ENCODE measurements around the gene MCC.

MCC gene

GRCh38 chr5:113240951-113241726 is 247.1 kb downstream of the MCC start:
- DNase-seq = no peak

DNA sequence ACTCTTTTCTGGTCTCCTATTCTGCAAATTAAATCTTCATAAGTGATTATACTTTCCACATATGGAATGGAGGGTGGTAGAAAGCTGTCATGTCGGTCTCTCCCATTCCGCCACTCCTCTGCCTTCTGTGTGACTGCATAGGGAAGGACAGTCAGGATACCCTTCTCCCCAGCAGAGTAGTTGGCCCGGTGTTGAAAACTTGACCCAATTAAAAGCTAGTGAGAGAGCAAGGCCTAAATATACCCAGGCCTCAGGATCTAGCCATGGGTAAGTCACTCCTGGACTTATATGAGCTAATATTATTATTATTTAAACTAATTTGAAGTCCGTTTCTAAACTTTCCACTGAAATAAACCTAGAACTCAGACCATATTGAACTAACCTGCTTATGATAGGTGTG is 248.2 kb downstream of the MCC start:
- DNase-seq = no peak

DNA sequence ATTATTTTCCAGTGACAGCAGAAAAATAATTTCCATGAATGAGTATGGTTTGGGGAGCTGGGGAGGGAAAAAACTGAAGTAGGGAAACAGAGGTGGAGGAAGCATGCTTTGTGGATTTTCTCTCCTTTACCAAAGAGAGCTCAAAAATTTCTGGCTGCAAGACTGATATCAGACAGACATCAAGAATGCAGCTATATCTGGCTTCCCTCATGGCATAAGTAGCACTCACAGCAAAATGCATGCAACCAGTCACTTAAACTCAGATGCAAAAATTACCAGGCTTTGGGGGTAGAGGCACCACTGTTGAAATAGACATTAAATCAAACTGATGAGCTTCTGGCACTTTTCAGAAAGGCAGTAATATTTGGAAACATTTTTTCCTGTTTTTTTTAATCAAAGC is 250.4 kb downstream of the MCC start:
- no peak for DNase-seq

DNA sequence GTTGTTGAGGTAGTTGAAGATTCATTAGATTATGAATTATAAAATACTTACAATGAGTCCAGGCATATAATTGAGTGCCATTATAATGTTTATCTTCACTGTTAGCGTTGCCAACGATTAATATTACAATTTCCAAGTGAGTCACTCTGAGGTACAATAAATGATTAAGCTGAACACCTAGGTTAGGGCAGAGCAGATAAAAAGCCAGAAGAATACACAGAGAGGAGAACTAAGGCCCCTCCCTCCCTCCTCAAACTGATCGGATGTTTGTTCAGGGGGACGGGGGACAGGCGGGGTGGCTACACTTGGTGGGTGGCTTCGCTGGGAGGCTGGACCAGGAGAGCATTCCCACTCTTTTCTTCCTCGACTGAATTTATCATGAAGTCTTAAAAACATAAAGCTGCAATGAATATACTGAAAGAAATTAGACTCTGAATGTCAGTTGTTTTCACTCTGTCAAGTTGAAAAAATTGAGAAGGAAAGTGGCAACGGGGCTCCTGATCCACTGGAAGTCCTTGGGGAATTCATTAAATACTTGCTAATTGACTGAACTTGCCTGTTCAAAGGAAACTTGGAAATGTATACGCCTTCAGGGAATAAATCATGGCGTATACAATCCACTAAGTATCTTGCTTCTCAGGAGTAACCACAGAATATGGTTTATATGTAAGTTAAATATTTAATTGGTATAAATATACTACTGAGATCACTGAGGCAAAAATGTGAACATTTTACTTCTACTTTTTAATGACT is 251.5 kb downstream of the MCC start:
- DNase-seq = no peak

GRCh38 chr5:113235884-113236283 is 252.4 kb downstream of the MCC start:
- DNase-seq = no peak

- no peak for DNase-seq
Measured at GRCh38 chr5:113234546-113234945, 253.7 kb downstream of the MCC start.

DNA sequence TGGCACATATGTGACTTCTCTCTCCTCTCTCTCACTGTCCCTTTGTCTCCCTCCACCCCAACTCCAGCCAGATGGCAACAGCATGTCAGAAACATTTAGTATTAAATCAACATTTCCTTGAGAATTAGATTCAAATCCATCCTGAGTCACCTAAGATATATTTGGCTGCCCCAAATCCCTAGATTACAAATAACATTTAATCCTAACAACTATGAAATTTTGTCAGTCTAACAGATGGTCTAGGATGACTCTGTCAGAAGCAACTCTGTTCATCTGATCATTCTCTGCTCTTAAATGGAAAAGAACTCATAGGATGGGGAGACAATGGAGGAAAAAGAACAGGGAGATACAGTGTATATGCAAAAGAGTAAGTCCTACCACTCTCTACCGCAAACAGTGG is 254.6 kb downstream of the MCC start:
- no peak for DNase-seq

DNA sequence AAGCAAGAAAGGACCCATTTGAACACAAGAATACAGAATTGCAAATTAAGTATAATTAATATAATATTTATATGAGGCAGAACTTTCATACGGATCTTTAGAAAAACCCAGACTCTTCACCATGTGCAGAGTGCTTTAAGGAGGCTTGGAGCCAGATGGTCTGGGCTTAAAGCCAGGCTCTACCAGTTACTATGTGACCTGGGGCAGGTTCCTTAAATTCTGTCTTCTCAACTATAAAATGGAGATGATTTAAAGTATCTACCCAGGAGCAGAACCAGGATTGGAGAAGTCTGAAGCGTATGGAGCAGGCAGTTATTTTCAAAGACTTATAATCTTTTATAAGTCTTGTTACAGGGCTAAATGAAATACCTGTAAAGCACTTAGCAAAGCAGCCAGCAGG is 255.6 kb downstream of the MCC start:
- no peak for DNase-seq

GRCh38 chr5:113232221-113232620 is 256.0 kb downstream of the MCC start:
- no peak for DNase-seq

- no peak for DNase-seq
Measured at GRCh38 chr5:113231653-113232000, 256.6 kb downstream of the MCC start.

- no peak for DNase-seq
Measured at GRCh38 chr5:113230711-113231652, 257.3 kb downstream of the MCC start.

DNA sequence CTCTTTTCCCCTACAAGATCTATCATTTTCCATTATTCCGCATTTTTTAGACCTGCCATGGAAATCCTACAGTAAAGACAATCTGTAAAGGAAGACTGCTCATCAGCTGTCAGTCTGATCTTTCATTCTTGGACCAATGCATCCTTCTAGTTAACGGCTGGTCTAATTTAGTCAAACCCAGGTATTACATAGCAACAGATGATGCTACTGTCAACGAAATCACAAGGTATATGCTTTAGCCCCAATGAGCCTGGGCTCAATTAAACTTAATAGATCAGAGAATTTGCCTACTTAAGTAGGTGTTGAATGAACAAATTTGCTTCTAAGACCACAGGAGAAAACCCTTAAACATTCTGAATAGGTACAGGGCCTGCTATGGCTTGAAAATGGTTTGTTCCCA is 260.5 kb downstream of the MCC start:
- DNase-seq = no peak

GRCh38 chr5:113226116-113226736 is 262.0 kb downstream of the MCC start:
- no peak for DNase-seq

GRCh38 chr5:113225259-113225658 is 263.0 kb downstream of the MCC start:
- no peak for DNase-seq

- DNase-seq = no peak
Measured at GRCh38 chr5:113224605-113225065, 263.6 kb downstream of the MCC start.

DNA sequence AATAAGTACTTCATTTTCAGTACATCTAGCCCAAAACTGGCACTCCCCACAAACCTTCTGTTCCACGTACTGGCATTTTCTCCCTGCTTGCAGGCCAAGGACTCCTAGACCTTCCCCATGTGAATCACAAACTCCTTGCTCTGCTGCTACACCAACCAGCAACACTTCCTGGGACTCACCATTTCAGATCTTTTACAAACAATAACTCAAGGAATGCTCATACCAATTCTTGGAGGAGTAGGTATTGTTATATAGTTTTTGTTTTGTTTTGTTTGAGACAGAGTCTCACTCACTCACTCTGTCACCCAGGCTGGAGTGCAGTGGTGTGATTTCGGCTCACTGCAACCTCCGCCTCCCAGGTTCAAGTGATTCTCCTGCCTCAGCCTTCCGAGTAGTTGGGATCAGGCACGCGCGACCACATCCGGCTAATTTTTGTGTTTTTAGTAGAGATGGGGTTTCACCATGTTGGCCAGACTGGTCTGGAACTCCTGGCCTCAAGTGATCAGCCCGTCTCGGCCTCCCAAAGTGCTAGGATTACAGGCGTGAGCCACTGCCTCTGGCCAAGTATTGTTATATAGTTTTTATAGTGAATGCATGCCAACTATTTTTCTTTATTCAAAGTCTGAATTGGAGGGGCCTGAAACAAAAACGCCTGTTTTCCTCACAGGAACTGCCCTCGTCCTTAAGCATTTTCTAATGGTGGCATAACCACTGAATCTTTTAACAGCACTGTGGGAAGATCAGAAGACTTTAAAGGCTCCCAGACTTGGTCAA is 264.2 kb downstream of the MCC start:
- no peak for DNase-seq

DNA sequence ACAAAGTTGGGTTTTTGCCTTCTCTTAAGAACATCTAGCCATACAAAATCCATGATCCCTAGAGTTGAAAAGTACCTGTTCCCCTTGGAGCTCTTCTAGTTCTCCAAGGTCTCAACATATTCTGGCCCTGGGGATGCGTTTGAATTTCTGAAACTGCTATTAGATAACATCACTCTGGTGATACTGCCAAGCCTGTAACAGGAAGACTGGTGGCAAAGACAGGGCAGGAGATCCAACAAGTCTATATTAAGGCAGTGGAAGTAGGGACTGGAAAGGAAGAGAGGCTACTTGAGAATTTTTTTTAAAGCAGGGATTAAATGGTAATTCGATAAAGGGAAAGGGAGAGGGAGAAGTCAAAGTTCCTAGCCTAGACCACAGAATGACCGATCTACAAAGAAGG is 264.9 kb downstream of the MCC start:
- no peak for DNase-seq

DNA sequence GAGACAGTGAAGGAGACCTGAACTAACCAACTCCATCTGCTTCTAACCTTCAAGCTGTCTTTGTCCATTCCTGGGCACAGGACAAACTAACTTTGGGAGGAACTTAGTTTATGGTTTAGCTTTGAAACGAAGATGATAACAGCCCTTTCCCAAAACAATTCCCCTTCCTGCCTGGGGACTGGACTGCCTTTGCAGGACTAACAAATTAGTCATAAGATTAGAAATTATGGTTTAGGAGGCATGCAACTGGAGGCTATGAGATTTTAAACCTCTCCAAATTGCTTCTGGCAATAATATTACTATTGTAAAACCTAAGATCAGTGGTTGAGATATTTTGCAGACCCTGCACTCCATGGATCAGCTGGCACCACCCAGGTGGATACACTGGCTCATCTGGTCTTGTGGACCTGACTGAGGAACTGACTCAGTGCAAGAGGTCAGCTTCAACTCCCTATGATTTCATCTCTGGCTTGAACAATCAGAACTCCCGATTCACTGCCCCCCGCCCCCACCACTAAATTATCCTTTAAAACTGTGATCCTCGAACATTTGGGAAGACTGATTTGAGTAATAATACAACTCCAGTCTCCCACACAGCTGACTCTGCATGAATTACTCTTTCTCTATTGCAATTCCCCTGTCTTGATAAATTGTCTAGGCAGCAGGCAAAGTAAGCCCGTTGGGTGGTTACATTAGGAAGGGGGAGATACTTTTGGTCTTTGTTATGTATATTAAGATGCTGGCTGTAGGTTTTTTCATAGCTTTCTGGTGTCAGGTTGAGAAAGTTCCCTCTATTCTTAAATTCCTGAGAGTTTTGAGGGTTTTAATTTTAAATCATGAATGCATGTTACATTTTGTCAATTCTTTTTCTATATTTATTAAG is 266.7 kb downstream of the MCC start:
- no peak for DNase-seq

- DNase-seq = no peak
Measured at GRCh38 chr5:113219695-113220094, 268.6 kb downstream of the MCC start.

GRCh38 chr5:113218906-113219517 is 269.2 kb downstream of the MCC start:
- no peak for DNase-seq

DNA sequence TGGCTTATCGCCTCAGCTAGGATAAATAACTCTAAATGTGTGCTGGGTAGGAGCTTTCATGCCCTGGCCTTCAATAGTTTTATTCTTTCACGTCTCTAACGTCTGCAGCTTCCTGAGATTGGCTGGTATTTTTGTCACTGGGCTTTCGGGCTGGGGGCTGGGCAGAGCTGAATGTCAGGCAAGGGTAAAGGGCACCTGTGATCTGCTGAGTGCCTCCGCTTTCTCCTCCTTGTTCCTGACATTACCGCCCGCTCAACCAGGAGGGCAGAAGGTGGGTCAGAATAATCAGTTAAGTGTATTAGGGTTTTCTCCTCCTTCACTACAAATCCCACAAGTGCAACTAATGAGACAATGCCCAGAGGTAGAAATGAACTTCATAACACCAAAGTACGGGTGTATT is 270.1 kb downstream of the MCC start:
- no peak for DNase-seq
